HK-2 (cell line): ENCODE measurements around the gene FGF5.
A peak's percentile ranks its signal among the peaks of the same experiment; 100 is the strongest.
"Not testable (repeated sequence)": the region's sequence is repeated elsewhere in the genome, so short reads cannot be mapped to it uniquely, and the experiment has no call there.

Experiments used
- DNase-seq: peaks from one replicate; pipeline ENCODE4 v3.0.0-alpha.2; 2018; ENCODE audit not compliant: unreplicated experiment

The FGF5 gene, protein sequence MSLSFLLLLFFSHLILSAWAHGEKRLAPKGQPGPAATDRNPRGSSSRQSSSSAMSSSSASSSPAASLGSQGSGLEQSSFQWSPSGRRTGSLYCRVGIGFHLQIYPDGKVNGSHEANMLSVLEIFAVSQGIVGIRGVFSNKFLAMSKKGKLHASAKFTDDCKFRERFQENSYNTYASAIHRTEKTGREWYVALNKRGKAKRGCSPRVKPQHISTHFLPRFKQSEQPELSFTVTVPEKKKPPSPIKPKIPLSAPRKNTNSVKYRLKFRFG

DNA sequence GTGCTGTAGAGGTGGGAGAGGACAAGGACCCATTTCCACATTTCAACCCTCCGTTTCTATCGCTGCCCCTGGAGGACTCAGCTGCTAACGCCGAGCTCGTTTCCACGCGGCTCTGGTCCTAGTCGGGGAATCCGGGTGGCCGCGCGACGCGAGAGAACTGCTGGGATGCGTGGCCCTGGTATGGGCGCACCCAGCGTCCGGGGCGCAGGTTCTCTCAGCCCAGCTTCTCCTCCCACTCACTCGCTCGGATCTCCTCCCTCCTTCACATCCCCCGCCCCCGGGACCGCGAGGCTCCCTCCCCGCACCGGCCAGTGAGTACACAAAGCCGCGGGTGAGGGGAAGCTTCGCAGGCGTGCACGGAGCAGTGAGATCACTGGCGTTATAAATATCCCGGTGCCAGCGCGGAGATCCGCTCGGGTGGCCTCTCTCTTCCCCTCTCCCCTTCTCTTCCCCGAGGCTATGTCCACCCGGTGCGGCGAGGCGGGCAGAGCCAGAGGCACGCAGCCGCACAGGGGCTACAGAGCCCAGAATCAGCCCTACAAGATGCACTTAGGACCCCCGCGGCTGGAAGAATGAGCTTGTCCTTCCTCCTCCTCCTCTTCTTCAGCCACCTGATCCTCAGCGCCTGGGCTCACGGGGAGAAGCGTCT is at the start of gene FGF5:
TSS of gene FGF5 (plus strand) at position 412 of the 649 bp plus-strand sequence. CDS start at position 573, 161 bp downstream.
- peak; percentile 91 for DNase-seq

DNA sequence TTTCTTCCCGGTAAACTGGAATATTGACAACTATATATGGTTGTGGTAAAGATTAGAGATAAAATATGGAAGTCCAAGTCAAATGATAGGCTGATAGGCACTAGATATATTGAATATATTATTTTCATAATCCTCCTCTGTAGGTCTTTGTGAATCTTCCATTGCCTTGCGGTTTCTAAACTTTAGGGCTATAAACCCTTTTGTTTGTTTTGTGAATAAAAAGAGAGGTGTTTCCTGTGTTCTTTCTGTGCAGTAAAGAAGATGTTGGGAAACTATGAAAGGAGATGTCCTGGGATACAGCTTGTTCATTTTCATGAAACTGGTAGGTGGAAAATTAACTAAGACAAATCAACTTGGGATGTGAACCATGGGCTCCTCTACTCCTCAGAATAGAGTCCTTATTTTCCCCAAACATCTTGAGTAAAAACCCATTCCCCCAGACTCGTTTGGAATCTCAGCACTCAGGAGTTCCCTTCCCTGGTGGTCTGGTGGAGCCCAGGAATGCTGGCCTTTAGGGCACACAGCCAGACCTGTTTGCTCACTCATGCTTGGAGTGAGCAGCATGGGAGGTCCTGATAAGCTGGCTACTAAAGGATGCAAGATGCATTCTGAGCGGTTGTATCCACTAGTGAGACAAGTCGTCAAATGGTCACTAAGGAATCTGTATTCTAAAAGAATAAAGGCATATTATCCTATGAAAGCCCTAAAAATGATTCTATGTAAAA is 47.0 kb upstream of the FGF5 start:
- no peak for DNase-seq

DNA sequence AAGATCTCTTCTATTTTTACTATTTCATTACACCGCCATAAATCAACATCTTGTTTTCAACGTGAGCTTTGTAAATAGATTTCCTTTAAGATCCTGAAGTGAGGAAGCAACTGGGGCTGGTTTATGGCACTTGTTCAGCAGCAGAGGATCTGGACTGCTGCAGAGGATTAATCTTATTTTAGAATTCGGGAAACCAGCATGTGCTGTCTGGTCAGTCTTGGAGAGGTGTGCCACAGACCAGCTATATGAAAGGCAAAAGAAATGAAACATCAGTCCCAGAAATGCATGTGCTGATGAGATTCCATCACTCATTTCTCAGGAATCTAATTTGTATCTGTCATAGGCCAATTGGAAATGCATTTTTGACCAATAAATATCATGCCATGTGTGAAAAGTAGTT is 45.8 kb upstream of the FGF5 start:
- no peak for DNase-seq

DNA sequence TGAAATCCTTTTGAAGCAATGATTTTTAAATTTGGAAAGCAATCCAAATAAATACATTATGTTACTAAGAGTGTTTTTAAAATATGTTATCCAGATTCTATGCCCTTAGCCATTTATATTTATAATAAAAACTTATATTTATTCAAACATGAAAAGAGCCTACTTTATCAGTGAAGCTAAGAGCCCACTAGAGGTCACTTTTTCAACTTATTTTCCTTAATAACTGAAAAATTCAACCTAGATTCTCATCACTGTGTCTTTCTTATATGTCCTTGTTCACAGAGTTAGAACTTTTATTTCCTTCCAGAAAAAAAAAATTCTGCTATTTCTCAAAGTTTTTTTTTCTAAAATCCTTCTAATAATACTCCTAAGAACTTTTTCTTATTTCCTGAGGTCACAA is 45.3 kb upstream of the FGF5 start:
- no peak for DNase-seq

DNA sequence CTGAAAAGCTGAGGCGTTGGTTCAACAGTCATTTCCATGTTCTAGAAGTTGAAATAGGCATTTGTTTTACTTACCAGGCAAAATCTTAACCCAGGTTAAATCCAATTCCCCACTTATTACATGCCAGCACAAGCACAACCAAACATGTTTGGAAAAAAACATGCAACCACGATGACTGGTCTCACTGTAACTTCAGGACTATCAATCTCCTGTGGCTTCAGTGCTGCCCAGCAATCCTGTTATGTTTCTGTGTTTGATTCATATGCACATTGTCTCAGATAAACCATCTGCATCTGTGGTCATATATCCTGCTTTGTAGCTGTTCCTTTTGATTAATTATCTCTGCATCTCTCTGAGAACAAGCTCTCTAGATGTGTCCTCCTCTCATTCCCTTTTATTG is 40.9 kb upstream of the FGF5 start:
- DNase-seq = no peak

GRCh38 chr4:80226094-80226493 is 40.4 kb upstream of the FGF5 start:
- no peak for DNase-seq

GRCh38 chr4:80228460-80228859 is 38.0 kb upstream of the FGF5 start:
- DNase-seq = no peak

GRCh38 chr4:80229128-80229527 is 37.3 kb upstream of the FGF5 start:
- DNase-seq = no peak

GRCh38 chr4:80229590-80229989 is 36.9 kb upstream of the FGF5 start:
- DNase-seq = no peak

GRCh38 chr4:80231180-80231579 is 35.3 kb upstream of the FGF5 start:
- DNase-seq = no peak

- no peak for DNase-seq
Observed at GRCh38 chr4:80232707-80233370, 33.6 kb upstream of the FGF5 start.

DNA sequence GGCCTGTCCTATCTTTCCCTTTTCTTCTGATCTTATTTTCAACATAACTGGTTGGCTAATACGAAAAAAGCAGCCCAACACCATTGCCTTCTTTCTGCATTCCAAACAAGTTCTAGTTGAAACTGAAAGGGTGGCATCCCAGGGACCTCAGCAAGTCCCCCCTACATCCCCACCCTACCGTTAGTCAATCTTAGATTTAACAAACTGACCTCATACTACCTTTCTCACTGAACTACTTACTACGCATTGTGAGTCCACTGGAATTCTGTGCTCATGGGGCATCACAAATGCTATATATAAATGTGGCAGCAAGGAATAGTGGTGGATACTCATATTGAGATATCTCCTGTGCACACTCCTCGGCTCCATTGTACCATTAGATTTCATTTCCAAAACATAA is 33.1 kb upstream of the FGF5 start:
- no peak for DNase-seq

GRCh38 chr4:80235451-80235850 is 31.0 kb upstream of the FGF5 start:
- no peak for DNase-seq

GRCh38 chr4:80237992-80238391 is 28.5 kb upstream of the FGF5 start:
- DNase-seq = peak; percentile 7

DNA sequence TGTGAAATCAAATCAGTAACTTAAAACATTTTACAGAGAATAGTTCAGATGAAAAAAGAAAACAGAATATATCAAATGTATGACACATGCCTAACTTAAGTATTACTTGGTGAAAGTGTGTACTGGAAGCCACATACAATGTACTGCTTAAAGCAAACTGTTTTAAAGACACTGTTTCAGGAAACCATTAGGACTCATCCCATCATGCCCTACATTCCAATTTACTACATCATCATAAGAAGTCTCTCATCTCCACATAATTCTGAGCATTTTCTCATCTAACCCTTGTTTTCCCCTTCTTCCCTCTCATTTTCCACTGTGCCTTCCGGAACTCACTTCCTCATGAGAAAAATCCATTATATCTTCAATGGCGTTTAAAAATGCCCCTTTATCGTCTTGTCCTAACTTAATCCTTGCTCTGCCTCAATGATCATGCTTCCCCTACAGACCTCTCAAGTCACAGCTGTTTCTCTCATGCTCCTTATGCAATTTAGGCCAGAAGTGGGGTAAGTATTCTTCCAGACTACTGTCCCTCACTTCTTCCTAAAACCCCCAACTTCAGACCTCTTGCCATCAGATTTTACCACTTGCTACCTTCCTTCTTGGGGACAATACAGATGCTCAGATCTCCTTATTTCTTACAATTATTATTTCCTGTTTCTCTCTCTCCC is 26.8 kb upstream of the FGF5 start:
- DNase-seq = no peak

DNA sequence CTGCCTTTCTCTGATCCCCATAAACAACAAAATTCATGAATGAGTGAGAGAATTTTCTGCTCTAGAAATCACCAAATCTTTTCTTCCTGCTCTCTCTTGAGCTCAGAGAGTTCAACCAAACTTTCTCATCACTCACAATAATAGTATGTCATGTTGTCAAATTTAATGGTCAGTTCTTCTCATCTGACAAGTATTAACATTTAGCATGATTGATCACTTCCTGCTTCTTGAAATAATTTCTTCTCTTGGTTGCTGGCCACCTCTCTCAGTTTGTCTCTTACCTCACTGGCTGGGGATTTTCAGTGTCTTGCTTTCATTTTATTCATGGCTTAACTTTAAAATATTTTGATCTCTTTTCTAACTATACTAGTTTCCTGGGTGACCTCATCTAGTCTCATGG is 25.5 kb upstream of the FGF5 start:
- no peak for DNase-seq

- DNase-seq = no peak
Observed at GRCh38 chr4:80243274-80244018, 23.0 kb upstream of the FGF5 start.

DNA sequence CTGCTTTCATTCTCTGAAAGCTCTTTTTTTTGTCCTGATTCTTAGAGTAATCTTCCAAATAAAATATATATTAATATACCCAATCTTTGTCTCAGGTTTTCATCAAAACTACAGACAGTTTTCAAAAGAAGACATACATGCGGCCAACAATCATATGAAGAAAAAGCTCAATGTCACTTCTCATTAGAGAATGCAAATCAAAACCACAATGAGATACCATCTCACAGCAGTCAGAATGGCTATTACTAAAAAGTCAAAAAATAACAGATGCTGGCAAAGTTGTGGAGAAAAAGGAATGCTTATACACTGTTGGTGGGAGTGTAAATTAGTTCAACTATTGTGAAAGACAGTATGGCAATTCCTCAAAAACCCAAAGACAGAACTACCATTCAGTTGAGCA is 19.0 kb upstream of the FGF5 start:
- not testable (repeated sequence) for DNase-seq

DNA sequence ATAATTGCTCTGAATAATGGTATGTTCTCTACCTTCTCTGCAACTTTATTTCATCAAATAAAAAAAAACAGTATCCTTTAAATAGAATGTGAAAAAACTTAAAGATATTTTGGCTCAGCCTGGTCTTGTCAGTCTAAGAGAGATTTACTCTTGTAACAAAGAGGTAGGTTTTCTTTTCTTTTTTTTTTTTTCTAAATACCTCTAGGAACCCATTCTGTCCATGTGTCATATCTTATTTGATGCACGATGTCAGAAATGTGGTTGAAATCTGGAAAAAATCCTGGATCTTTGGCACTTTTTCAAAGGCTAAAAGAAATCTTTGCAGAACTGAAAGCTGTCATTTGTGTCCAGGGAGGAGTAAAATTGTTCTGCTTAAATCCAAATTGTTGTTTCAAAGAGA is 17.3 kb upstream of the FGF5 start:
- no peak for DNase-seq

DNA sequence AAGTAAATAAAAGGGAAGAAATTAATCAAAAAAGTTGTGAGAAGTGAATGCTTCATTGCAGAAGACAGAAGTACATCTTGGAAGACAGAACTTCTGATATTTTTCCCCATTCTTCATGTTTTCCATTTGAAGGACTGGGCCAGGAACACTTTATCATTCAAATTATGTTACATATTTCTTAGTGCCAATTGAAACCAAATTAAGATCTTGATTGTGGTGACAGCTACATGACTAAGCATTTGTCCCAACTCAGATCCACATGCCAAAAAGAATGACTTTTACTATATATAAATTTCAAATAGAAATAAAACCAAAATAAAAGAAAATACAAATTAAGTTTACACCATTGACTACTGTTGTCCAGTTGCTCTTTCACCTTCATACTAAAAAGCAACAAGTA is 14.0 kb upstream of the FGF5 start:
- no peak for DNase-seq

- DNase-seq = no peak
Observed at GRCh38 chr4:80252953-80253352, 13.5 kb upstream of the FGF5 start.
